WTC11 (cell line): Measurements from ENCODE around the gene HOXC5.

Source experiments
- NR3C1 ChIP-seq: sonication (generic); formaldehyde crosslinking; conservative IDR thresholded peaks from 2 replicates; pipeline ENCODE4 v1.8.1; 2023; ENCODE audit warnings: low read depth, mild to moderate bottlenecking, missing genetic modification reagents
- TF ChIP-seq, protein P1 (sequence below): sonication (generic); formaldehyde crosslinking; IDR thresholded peaks from 2 replicates; pipeline ENCODE4 v1.8.0; 2022; ENCODE audit warnings: mild to moderate bottlenecking, missing genetic modification reagents
- TF ChIP-seq, protein P2 (sequence below): fragments of 250-450 bp; sonication (Bioruptor Pico); IDR thresholded peaks from 2 replicates; pipeline ENCODE4 v2.1.2; 2022; ENCODE audit warnings: mild to moderate bottlenecking, moderate library complexity
- TF ChIP-seq, protein P3 (sequence below): sonication (generic); formaldehyde crosslinking; IDR thresholded peaks from 2 replicates; pipeline ENCODE4 v1.8.1; 2023; ENCODE audit warnings: mild to moderate bottlenecking, missing genetic modification reagents, moderate library complexity

DNA sequence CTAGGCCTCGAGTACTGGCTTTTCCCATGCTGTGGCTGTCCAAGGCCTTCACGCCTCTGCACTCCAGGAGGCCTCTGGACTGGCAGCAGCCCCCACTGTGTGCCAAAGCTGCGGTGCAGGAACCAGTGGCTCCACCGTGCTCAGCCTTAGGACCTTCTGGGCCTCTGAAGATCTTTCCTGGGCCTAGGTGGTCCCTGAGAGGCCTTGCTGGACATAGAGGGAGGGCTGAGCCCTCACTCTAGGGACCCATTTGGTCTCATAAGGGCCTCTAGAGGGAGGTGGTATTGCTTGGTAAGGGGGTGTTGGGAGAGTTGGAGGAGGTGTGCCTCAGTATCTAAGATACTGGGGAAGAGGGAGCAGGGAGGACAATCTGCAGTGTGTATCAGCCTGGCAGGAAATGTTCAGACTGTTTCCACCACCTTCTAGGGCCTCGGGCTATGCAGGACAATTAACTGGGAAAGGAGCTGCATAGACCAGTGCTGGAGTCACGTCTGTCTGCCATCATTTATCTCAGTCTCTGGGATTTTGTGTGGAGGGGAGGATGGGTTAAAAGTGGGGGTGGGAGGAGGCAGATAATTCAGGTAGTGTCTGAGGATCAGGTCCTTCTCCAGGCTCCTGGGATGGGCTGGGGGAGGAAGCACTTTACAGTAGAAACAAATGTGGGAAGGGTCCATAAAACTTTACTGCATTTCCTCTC is 2.9 kb downstream of the HOXC5 start:
- TF ChIP-seq, protein P1, sequence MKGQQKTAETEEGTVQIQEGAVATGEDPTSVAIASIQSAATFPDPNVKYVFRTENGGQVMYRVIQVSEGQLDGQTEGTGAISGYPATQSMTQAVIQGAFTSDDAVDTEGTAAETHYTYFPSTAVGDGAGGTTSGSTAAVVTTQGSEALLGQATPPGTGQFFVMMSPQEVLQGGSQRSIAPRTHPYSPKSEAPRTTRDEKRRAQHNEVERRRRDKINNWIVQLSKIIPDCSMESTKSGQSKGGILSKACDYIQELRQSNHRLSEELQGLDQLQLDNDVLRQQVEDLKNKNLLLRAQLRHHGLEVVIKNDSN (CRISPR knock-in tag) = no peak
- TF ChIP-seq, protein P2, sequence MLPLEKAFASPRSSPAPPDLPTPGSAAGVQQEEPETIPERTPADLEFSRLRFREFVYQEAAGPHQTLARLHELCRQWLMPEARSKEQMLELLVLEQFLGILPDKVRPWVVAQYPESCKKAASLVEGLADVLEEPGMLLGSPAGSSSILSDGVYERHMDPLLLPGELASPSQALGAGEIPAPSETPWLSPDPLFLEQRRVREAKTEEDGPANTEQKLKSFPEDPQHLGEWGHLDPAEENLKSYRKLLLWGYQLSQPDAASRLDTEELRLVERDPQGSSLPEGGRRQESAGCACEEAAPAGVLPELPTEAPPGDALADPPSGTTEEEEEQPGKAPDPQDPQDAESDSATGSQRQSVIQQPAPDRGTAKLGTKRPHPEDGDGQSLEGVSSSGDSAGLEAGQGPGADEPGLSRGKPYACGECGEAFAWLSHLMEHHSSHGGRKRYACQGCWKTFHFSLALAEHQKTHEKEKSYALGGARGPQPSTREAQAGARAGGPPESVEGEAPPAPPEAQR (CRISPR knock-in tag) = no peak
- TF ChIP-seq NR3C1 (CRISPR knock-in tag) = no peak
- TF ChIP-seq, protein P3, sequence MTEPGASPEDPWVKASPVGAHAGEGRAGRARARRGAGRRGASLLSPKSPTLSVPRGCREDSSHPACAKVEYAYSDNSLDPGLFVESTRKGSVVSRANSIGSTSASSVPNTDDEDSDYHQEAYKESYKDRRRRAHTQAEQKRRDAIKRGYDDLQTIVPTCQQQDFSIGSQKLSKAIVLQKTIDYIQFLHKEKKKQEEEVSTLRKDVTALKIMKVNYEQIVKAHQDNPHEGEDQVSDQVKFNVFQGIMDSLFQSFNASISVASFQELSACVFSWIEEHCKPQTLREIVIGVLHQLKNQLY (CRISPR knock-in tag) = no peak
